OCI-LY7 (cell line): ENCODE data around the gene DNASE2.

Source experiments
- CTCF ChIP-seq: fragments of 200-600 bp; sonication (generic); conservative IDR thresholded peaks from 2 replicates; pipeline ENCODE4 v1.5.1; 2014; ENCODE audit warnings: mild to moderate bottlenecking, antibody characterized with exemption, low read length, moderate library complexity, mixed read lengths
- EZH2phosphoT487 ChIP-seq: fragments of 200-600 bp; sonication (generic); IDR thresholded peaks from 2 replicates; pipeline ENCODE4 v1.6.1; 2018; ENCODE audit warnings: low read depth, borderline replicate concordance, mild to moderate bottlenecking, mixed run types, antibody characterized with exemption, low read length, moderate library complexity, mixed read lengths

DNA sequence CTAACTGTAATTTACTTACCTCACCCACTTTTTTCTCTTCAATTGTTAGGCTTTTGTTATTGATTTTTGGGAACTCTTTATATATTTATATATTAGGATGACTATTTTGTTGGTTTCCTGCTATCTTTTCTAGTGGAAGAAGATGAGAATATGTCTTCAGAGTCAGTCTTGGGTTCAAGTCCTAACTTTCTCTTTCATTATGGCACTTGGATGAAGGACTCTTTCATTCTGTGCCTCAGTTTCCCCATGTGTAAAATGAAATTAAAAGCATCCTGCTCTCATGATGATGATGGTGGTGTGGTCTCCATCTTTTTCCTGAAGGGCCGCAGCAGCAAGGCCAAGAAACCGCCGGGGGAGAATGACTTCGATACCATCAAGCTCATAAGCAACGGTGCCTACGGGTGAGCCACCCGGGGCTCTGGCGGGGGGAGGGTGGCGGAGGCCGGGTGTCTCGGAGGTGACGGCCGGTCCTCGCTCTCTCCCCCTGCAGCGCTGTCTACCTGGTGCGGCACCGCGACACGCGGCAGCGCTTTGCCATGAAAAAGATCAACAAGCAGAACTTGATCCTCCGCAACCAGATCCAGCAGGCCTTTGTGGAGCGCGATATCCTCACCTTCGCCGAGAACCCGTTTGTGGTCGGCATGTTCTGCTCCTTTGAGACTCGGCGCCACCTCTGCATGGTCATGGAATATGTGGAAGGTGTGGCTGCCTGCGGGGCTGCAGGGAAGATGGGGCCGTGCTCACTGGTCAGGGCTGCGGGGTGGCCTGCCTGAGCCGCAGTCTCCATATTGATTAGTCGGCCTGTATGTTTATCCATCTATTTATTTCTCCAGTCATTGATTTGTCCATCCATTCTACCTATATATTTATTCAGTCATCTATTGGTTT is 23.0 kb downstream of the DNASE2 start:
- TF ChIP-seq CTCF = no peak
- TF ChIP-seq EZH2phosphoT487 = no peak
